Hepatocyte (in vitro differentiated cells): ENCODE results near the gene EXOC3.

Experiments
- EZH2 ChIP-seq: fragments of 200-600 bp; sonication (generic); IDR thresholded peaks from 2 replicates; pipeline ENCODE4 v1.6.1; 2016; ENCODE audit warnings: antibody characterized with exemption, mild to moderate bottlenecking, borderline replicate concordance
- TF ChIP-seq, protein P1 (sequence below): fragments of 200-600 bp; sonication (generic); IDR thresholded peaks from 2 replicates; pipeline ENCODE4 v1.5.1; 2016; ENCODE audit warnings: antibody characterized with exemption, mild to moderate bottlenecking; ENCODE audit not compliant: poor library complexity

GRCh38 chr5:431001-431710, 11.8 kb upstream of the EXOC3 start:
- TF ChIP-seq, protein P1, sequence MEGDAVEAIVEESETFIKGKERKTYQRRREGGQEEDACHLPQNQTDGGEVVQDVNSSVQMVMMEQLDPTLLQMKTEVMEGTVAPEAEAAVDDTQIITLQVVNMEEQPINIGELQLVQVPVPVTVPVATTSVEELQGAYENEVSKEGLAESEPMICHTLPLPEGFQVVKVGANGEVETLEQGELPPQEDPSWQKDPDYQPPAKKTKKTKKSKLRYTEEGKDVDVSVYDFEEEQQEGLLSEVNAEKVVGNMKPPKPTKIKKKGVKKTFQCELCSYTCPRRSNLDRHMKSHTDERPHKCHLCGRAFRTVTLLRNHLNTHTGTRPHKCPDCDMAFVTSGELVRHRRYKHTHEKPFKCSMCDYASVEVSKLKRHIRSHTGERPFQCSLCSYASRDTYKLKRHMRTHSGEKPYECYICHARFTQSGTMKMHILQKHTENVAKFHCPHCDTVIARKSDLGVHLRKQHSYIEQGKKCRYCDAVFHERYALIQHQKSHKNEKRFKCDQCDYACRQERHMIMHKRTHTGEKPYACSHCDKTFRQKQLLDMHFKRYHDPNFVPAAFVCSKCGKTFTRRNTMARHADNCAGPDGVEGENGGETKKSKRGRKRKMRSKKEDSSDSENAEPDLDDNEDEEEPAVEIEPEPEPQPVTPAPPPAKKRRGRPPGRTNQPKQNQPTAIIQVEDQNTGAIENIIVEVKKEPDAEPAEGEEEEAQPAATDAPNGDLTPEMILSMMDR: peak; percentile 79
- TF ChIP-seq EZH2: no peak
